Muscle layer of duodenum (tissue), 2 donors: ENCODE measurements around the gene SMTN.
"Not testable (repeated sequence)": the region's sequence is repeated elsewhere in the genome, so short reads cannot be mapped to it uniquely, and the experiment has no call there.

Source experiments
- H3K27ac ChIP-seq: one replicate; pipeline ENCODE4 v1.7.0; 2013; ENCODE audit warnings: mild to moderate bottlenecking, low read length
- H3K27me3 ChIP-seq: one replicate; pipeline ENCODE4 v1.7.0; 2013; ENCODE audit warnings: low read depth, mild to moderate bottlenecking, control low read depth, low read length
- H3K36me3 ChIP-seq, 2 donors: one replicate each; pipeline ENCODE4 v1.7.0; 2013; ENCODE audit warnings: low read length in 2 of 2, control low read depth in 1 of 2, mild to moderate bottlenecking in 1 of 2; ENCODE audit not compliant: insufficient read depth in 2 of 2, control insufficient read depth in 1 of 2
- H3K4me1 ChIP-seq, 2 donors: one replicate each; pipeline ENCODE4 v1.7.0; 2013; ENCODE audit warnings: low read length in 2 of 2, mild to moderate bottlenecking in 2 of 2, control low read depth in 1 of 2, moderate library complexity in 1 of 2; ENCODE audit not compliant: insufficient read depth in 2 of 2, control insufficient read depth in 1 of 2
- H3K4me3 ChIP-seq, 2 donors: one replicate each; pipeline ENCODE4 v1.7.0; 2013; ENCODE audit warnings: low read length in 2 of 2, low read depth in 1 of 2, mild to moderate bottlenecking in 1 of 2
- H3K9me3 ChIP-seq, 2 donors: one replicate each; pipeline ENCODE4 v1.7.0; 2013; ENCODE audit warnings: low read length in 2 of 2, control low read depth in 1 of 2, mild to moderate bottlenecking in 1 of 2; ENCODE audit not compliant: control insufficient read depth in 1 of 2
- donor health status: healthy.

Gene SMTN

DNA sequence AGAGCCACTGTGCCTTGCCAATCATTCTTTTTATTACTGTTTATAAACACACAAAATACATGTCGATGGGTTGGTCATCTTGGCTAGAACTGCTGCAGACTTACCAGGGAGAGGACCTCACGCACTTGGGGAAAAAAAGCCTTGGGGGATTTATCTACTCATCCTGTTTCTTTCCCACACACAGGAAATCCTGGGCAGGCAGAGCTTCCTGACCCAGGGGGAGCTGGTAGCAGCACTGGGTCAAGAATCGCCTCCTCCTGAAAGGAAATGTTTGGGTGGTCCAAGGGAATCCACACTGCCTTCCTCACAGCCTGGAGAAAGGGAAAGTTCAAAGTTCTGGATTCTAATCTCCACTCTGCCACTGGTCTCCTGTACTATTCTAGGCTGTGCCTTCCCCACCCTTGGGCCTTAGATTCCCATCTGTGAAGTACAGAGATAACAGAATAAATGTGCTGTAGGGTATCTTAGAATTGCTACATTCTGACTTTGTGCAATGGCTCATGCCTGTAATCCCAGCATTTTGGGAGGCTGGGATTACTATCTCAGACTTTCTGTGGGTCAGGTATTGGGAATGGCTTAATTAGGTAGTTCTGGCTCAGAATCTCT is 31.2 kb upstream of the SMTN start:
- Histone ChIP-seq H3K36me3 (no peaks in the 10 kb centered on the region), H3K27ac (no peak overlapping the region), H3K4me1 (peaks cover 12 to 17% of the 10 kb centered on the region in 2 donors), H3K4me3 (no peak overlapping the region), H3K9me3 (no peaks in the 10 kb centered on the region), H3K27me3 (no peaks in the 10 kb centered on the region)

DNA sequence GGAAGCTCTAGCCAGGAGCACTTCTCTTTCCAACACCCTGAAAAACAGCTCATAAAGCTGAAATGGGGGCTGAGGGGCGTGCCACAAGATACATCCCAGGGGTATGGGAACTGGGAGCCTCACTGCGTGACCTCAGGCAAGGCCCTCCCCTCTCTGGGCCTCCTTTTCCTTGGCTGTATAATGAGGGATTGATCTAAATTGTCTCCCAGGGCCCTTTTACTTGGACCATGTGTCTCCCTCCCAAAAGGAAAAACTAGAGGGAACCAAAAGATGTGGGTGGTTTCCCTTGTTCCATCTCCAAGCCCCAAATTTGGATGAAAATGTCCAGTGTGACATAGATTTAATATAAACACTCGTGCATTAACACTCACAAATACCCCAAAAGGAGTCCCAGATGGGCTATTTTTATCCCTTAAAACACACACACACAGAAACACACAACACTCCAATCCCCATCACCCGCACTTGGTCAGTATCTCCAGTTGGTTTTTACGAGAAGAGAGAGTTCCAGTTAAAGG is 25.9 kb upstream of the SMTN start:
- Histone ChIP-seq H3K9me3 (no peaks in the 10 kb centered on the region), H3K4me1 (peaks cover 0 to 7% of the 10 kb centered on the region in 2 donors), H3K36me3 (no peaks in the 10 kb centered on the region), H3K27ac (peak overlapping the region; percentile 87), H3K4me3 (peak overlapping the region in 1 of 2 donors; percentile 22), H3K27me3 (no peaks in the 10 kb centered on the region)

DNA sequence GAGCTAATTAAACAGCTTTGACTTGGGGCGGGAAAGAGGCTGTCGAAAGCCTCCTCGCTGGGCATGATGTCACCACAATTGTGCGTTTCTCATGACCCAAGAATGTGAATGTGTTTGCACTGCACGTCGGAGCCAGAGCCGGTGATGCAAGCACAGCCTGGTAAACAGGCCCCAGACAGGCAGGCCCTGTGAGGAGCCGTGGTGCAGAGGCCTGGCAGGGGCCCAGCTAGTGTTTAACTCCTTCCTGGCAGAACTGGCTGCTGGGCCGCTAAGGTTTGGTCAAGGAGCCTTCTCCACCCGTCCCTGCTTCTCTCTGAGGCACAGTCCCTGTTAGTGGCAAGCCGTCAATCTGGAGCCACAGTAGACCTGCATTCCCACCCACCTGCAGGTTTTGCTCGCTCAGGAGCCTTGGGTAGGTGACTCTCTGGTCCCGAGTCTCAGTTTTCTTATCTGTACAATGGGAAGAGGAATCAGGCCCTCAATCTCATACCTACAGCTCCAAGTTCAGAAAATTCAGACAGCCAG is 25.4 kb upstream of the SMTN start:
- H3K27me3 ChIP-seq, result no peaks in the 10 kb centered on the region
- peaks cover 0 to 7% of the 10 kb centered on the region in 2 donors for H3K4me1 ChIP-seq
- H3K27ac ChIP-seq, result peak overlapping the region; percentile 87
- H3K36me3 ChIP-seq, result no peaks in the 10 kb centered on the region
- H3K9me3 ChIP-seq, result no peaks in the 10 kb centered on the region
- H3K4me3 ChIP-seq, result no peak overlapping the region

DNA sequence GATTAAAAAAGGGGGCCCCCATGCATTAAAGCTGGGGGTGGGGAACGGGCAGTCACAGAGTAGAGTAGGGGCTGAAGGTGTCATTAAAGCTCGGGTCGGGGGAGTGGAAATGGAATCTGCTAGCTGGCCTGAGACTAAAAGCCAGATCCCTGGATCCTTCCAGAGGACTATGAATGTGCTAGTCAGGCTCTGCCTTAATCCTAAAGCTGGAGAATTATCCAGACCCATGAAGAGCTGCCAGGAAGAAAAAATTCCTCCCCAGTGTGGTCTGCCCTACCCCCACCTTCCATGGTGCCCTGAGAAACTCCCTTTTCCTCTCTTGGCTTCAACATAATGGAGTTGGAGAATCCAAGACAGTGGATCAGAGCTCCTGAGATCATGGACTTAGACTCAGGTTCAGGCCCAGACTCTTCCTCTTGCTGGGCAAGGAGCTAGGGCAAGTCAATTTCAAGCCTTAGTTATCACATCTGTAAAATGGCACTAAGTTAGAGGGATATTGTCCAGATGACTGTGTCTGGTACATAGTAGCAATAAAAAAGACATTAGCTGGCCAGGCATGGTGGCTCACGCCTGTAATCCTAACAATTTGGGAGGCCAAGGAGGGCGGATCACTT is 24.0 kb upstream of the SMTN start:
- Histone ChIP-seq H3K4me3 (no peak overlapping the region), H3K4me1 (peaks cover 0 to 7% of the 10 kb centered on the region in 2 donors), H3K27ac (no peak overlapping the region), H3K27me3 (no peaks in the 10 kb centered on the region), H3K9me3 (no peaks in the 10 kb centered on the region), H3K36me3 (no peaks in the 10 kb centered on the region)

DNA sequence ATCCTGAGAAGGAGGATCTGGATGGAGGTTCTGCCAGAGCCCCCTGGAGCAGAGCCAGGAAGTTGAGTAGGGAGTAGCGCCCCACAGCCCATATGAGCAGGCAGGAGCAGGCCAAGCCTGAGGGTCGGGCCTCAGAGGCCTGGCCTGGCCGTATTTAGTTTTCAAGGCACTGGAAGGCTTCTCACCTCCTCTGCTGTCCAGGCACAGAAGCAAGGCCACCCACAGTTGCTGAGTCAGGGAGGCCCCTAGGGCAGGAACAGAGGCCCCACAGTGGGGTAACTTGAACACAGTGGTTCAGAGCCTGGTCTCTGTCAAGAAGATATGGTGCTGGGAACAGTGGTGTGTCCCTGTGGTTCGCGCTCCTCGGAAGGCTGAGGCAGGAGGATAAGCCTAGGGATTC is 21.5 kb upstream of the SMTN start:
- H3K4me1 ChIP-seq, H3K36me3 ChIP-seq, H3K9me3 ChIP-seq, H3K4me3 ChIP-seq, H3K27me3 ChIP-seq, H3K27ac ChIP-seq: not testable (repeated sequence)

DNA sequence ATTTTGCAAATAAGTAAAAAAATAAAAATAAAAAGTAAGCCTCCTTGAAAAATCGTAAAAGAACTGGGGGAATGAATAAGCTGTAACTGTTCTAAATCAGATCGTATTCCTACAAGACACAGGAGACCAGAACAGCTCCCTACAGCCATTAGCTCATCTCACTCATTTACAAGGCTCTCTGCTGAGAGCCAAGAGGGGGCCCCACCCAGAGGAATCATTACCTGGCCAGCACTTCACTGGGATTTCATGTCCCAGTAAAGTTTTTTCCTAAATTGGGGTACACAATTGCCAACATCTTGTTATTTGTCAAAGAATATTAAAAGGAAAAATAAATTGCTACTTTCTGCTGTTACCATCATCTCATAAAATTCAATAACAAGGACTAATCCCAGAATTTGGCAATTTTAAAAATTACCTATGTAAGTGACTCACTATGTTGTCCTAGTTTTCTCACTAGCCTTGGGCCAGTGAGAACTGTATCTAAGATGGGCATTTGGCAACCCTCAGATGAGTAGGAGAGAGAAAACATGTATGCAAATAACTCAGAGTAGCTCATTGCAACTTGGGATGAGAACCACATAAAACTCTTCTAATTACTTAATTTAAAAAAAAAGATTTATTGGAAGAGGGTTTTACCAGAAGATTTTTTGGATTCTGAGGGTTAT is 18.4 kb upstream of the SMTN start:
- H3K9me3 ChIP-seq, result no peaks in the 10 kb centered on the region
- H3K27me3 ChIP-seq, result no peaks in the 10 kb centered on the region
- no peak overlapping the region for H3K4me3 ChIP-seq
- H3K4me1 ChIP-seq, result no peaks in the 10 kb centered on the region
- H3K27ac ChIP-seq, result no peak overlapping the region
- H3K36me3 ChIP-seq, result no peaks in the 10 kb centered on the region

DNA sequence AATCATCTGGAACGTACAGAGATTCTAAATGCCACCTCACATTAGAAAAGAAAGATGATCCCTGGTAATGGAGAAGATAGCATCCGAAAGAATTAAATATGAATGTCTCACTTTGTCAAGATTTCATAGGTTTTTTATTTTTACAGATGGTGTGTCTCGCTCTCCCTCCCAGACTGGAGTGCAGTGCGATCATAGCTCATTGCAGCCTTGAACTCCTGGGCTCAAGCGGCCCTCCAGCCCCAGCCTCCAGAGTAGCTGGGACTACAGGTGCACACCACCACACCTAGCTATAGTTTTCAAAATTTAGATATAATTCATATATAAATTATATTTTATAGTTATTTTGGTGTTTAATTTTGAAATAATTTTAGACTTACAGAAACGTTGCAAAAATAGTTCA is 16.7 kb upstream of the SMTN start:
- Histone ChIP-seq H3K27ac (no peak overlapping the region), H3K9me3 (no peaks in the 10 kb centered on the region), H3K4me1 (no peaks in the 10 kb centered on the region), H3K27me3 (no peaks in the 10 kb centered on the region), H3K4me3 (peak overlapping the region in 1 of 2 donors; percentile 49), H3K36me3 (no peaks in the 10 kb centered on the region)

DNA sequence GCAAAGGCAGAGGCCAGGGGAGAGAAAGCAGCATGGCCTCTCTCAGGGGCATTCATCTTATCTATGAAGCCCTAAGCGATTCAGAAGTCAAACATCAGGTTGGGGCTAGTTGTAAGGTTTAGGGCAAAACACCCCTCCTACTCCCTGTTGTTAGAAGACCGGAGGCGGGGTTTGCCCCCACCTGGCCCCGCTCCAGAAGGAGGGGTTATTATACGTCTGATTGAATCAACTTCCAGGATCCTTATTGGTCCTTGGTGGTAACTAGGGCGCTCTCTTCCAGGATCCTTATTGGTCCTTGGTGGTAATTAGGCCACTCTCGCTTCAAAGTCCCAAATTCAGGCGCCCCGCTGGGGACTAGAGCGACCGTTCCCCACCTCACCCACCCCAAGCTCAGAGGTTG is 12.1 kb upstream of the SMTN start:
- no peaks in the 10 kb centered on the region for H3K36me3 ChIP-seq
- no peak overlapping the region for H3K27ac ChIP-seq
- no peak overlapping the region for H3K4me3 ChIP-seq

DNA sequence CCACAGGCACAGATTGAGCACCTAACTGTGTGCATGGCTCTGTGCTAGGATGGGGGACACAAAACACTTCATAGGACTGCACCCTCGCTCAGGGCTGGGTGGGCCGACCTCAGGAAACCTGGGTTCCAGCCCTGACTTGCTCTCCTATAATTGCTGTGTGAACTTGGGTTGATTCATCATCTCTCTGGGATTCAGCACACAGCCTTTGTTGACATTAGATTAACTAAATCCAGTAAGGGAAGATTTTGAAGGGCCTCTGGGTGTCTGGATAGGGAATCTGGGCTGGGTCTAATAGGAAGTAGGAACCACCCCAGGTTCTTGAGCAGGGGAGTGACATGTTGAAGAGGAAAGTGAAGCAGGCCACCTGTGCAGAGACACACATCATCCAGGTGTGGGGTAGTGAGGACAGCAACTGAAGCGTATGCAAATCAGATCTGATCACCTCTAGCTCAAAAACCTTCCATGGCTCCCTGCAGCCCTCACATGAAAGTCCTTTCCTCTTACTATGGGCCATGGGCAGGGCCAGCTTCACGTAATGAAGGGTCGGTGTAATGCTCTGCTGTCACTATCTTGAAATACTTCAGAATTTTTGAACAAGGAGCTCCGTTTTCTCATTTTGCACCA is 11.3 kb upstream of the SMTN start:
- not testable (repeated sequence) for H3K27me3 ChIP-seq, H3K36me3 ChIP-seq, H3K4me3 ChIP-seq, H3K4me1 ChIP-seq, H3K27ac ChIP-seq, H3K9me3 ChIP-seq

More for the DNA sequence above, 12.1 kb upstream of the SMTN start:
- H3K4me1 ChIP-seq, result no peaks in the 10 kb centered on the region
- no peaks in the 10 kb centered on the region for H3K27me3 ChIP-seq
- H3K9me3 ChIP-seq, result no peaks in the 10 kb centered on the region

DNA sequence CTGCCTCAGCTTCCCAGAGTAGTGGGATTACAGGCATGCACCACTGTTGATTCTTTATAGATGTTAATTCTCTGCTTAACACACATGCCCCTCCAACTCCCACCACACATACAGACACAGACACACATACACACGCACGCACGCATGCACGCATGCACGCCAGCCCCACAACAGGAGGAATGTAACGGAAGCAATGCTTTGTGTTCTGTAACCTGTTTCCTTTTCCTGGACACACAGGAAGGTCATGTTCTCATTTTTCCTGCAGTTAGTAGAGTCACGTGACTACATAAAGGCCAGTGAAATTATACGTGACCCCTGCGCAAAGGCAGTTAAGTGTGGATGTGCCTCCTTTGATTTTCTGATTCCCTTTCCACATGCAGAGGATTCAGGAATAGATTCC is 8.0 kb upstream of the SMTN start:
- H3K27me3 ChIP-seq, H3K27ac ChIP-seq, H3K4me1 ChIP-seq, H3K9me3 ChIP-seq, H3K4me3 ChIP-seq, H3K36me3 ChIP-seq: not testable (repeated sequence)

DNA sequence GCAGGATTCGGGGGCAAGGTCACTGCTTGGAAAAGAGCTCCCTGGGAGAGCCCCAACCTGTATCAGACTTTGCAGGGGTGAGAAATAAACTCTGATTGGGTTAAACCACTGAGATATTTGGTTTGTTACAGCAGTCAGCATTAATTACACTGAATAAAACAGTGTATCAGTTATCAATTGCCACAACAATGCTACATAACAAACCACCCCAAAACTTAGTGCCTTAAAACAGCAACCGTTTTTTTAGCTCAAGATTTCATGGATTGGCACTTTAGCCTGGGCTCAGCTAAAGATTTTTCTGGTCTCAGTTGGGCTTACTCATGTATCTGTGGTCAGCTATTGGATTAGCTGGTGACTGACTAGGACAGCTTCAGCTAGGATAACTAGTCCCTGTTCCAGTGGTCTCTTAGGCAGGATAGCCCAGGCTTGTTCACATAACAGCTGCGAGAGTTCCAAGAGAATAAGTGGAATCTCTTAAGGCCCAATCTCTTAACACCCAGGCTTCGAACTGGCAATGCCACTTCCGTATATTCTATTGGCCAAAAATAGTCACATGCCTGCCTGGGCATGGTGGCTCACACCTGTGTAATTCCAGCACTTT is 7.5 kb upstream of the SMTN start:
- H3K4me3 ChIP-seq, H3K27me3 ChIP-seq, H3K9me3 ChIP-seq, H3K27ac ChIP-seq, H3K36me3 ChIP-seq, H3K4me1 ChIP-seq: not testable (repeated sequence)
